Measurements from ENCODE around the gene CCSER1.

CCSER1 gene

DNA sequence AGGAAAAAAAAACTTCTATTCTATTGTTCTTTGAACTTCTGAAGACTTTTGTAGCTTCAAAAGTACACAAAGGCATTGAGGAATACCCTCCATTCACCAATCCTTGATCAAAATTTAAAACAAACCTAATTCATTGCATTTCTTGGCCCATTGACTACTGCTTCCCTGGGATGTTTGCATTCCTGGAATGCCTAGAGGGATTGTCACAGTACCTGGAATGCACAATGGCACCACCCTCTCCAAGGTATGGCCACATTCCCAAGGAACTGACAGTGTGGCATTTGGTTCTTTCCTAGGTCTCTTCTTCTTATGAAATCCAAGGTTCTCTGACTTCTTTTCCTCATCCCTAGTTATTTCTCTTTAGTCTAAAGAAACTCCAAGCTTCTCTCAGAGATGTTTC is 600.7 kb downstream of the CCSER1 start:
- H3K4me3 ChIP-seq (ENCODE audit: low read depth, low read length), result no peak overlapping the region
- no peak for TF ChIP-seq CTCF (IDR thresholded peaks at IDR 0.05; ENCODE audit: low read depth, low read length, missing control alignments)
- peak; percentile 11 for DNase-seq (ENCODE audit: low read depth)
- in situ Hi-C loops (cut with HindIII; ENCODE audit: low sequenced_read_pairs), result no loop called here

DNA sequence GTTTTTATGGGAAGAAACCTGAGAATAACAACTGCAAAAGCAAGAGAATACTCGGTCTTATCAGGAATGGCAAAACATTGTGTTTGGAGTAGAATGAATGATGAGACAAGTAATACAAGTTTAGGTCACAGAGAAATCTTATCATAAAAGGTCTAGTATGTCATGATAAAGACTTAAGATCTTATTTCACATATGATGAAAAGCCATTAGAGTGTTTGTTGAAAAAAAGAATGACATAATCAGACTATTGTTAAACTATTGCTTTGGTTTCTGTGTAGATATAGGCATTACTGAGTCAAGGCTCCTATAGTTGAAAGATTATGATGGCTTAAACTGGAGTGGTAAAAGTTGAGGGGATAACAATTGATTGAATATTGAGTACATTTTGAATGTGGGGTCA is 603.6 kb downstream of the CCSER1 start:
- no peak for TF ChIP-seq CTCF (IDR thresholded peaks at IDR 0.05; ENCODE audit: low read depth, low read length, missing control alignments)
- in situ Hi-C loops (cut with HindIII; ENCODE audit: low sequenced_read_pairs), result no loop called here
- H3K4me3 ChIP-seq (ENCODE audit: low read depth, low read length), result no peak overlapping the region
- no peak for DNase-seq (ENCODE audit: low read depth)

DNA sequence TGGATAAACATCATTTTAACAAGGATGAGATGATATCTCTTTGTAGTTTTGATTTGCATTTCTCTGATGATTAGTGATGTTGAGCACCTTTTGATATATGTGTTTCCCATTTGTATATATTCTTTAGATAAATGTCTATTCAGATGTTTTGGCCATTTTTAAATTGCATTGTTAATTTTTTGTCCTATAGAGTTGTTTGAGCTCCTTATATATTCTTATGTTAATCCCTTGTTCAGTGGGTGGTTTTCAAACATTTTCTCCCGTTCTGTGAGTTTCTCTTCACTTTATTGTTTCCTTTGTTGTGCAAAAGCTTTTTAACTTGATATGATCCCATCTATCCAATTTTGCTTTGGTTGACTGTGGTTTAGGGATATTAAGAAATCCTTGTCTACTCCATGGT is 606.0 kb downstream of the CCSER1 start:
- TF ChIP-seq CTCF (IDR thresholded peaks at IDR 0.05; ENCODE audit: low read depth, low read length, missing control alignments), result no peak
- in situ Hi-C loops (cut with HindIII; ENCODE audit: low sequenced_read_pairs), result no loop called here
- DNase-seq (ENCODE audit: low read depth), result no peak
- H3K4me3 ChIP-seq (ENCODE audit: low read depth, low read length), result no peak overlapping the region

DNA sequence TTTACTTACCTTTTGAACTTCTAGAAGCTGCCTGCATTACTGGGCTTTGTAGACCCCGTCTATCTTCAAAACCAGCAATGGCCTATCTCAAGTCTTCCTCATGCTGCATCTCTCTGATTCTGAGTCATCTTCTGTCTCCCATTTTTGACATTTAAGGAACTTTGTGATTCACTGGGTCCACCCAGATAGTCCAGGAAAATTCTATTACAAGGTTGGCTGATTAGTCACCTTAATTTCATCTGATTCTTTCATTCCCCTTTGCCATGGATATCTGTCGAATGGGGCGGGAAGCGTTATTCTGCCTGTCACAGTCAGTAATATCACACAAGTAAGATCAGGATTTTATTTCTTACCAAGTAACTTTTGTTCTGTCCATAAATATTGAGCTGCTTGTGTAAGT is 618.0 kb downstream of the CCSER1 start:
- TF ChIP-seq CTCF (IDR thresholded peaks at IDR 0.05; ENCODE audit: low read depth, low read length, missing control alignments), result no peak
- no peak overlapping the region for H3K4me3 ChIP-seq (ENCODE audit: low read depth, low read length)
- in situ Hi-C loops (cut with HindIII; ENCODE audit: low sequenced_read_pairs), result no loop called here
- no peak for DNase-seq (ENCODE audit: low read depth)

GRCh38 chr4:90753068-90753467 is 625.9 kb downstream of the CCSER1 start:
- in situ Hi-C loops (cut with HindIII; ENCODE audit: low sequenced_read_pairs), result no loop called here
- H3K4me3 ChIP-seq (ENCODE audit: low read depth, low read length), result no peak overlapping the region
- no peak for DNase-seq (ENCODE audit: low read depth)
- TF ChIP-seq CTCF (IDR thresholded peaks at IDR 0.05; ENCODE audit: low read depth, low read length, missing control alignments), result no peak

- in situ Hi-C loops (cut with HindIII; ENCODE audit: low sequenced_read_pairs), result no loop called here
- DNase-seq (ENCODE audit: low read depth), result no peak
- no peak for TF ChIP-seq CTCF (IDR thresholded peaks at IDR 0.05; ENCODE audit: low read depth, low read length, missing control alignments)
- H3K4me3 ChIP-seq (ENCODE audit: low read depth, low read length), result no peak overlapping the region
Observed at GRCh38 chr4:90757534-90758060, 630.4 kb downstream of the CCSER1 start.

DNA sequence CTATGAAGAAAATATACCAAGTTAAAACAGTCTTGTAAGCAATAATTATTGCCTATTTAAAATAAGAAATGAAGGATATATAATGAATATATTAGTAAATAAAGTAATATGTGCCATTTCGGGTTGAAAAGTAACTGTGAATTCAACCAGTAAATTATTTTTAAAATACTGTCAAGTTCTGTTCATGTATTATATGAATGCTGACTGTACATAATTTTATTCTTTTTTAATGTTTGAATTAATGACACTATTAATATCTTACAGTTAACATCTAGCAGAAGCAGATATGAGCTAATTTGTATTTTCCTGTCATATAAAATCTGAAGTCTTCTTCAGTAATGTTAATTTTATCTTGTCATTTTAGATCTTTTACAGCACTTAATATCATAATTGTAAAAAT is 632.9 kb downstream of the CCSER1 start:
- no peak for TF ChIP-seq CTCF (IDR thresholded peaks at IDR 0.05; ENCODE audit: low read depth, low read length, missing control alignments)
- in situ Hi-C loops (cut with HindIII; ENCODE audit: low sequenced_read_pairs), result no loop called here
- no peak for DNase-seq (ENCODE audit: low read depth)
- H3K4me3 ChIP-seq (ENCODE audit: low read depth, low read length), result no peak overlapping the region
